Measurements from ENCODE around the gene RPP21. TPM values are rescaled to one million over a fixed set of nuclear protein-coding genes. Genes with fewer than 3 reads are reported as not detected.
A peak's percentile ranks its signal among the peaks of the same experiment; 100 is the strongest.

Gene RPP21
- total RNA-seq, 1 donor from 2014 or later, result 24.6 TPM

DNA sequence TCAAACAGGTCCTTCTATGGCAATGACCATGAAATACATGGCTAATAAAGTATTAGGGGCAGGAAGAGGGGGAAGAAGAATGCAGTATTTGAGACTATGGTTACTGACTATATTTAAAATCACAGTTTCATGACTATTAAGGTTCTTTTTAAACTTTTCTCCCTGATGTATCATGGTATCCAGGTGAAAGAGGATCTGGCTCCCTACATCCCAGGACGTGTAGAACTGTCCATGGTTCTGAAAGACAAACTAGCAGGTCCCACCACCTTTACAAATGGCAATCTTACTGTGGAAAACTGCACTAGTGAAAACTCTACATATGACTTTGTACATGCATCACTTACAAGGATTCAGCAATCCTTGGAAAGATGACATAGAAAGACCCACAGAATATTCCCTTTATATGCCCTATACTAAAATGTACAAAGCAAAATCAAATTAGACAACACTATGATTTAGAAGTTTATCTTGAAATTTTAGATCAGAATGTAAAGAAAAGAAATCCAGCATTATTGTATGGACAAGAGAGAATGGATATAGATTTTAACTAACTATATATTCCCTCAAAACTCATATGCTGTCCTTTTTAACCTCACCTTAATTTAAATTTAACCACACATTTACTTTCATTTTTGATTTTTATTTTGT is 33.5 kb downstream of the RPP21 start:
- DNase-seq (ENCODE audit: low read depth), result peak; percentile 45

DNA sequence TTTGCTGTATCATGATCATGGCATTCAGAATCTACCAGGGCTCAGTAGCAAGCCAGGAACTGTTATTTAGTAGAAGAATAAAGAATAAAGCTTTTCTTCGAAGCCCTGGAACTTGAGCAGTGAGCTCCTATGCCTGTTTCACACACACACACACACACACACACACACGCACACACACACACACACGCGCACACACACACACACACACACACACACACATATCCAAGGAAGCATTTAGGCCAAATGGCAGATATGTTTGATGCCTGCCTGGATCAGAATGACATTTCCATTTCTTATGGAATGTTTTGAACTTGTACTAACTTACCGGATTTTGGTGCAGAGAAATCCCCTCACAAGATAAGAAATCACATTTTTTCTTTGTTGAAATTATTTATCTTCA is 35.5 kb downstream of the RPP21 start:
- no peak for DNase-seq (ENCODE audit: low read depth)

DNA sequence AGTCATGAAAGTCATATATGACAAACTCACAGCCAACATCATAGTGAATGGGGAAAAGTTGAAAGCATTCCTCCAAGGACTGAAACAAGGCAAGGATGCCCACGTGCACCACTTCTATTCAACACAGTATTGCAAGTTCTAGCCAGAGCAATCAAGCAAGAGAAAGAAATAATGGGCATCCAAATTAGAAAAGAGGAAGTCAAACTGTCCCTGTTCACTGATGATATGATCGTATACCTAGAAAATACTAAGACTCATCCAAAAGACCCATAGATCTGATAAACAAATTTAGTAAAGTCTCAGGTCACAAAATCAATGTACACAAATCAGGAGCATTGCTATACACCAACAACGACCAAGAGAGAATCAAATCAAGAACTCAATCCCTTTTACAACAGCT is 41.2 kb downstream of the RPP21 start:
- no peak for DNase-seq (ENCODE audit: low read depth)

GRCh38 chr6:30391240-30391639 is 46.3 kb downstream of the RPP21 start:
- DNase-seq (ENCODE audit: low read depth), result no peak

DNA sequence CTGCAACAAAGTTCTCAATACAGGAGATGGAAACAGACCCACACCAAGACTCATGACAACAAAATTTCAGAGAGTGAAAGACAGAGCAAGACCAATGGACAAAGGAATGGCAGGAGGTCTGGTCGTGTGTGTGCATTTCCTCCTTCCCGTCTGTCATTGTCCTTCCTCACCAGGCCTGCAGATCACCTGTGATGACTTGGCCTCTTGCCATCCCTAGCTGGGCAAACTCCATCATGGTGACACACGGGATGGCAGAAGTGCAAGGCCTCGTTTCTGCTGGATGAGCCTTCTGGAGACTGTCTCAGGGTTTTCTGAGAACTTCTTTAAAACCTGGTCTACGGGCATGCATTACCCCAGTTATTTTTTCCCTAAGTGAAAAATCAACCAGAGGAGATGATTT is 49.2 kb downstream of the RPP21 start:
- DNase-seq (ENCODE audit: low read depth), result no peak

Other genes starting within 250 kb of the RPP21 start
- gene TRIM31, start 232.1 kb upstream of the RPP21 start, total RNA-seq, result not detected in 2 replicates
- not detected in 2 replicates for gene TRIM40, start 209.0 kb upstream of the RPP21 start, total RNA-seq
- gene TRIM10, start 183.9 kb upstream of the RPP21 start, total RNA-seq, result not detected in 2 replicates
- gene TRIM15, start 181.6 kb upstream of the RPP21 start, total RNA-seq, result not detected in 2 replicates
- gene TRIM26, start 131.8 kb upstream of the RPP21 start, total RNA-seq, result 13.7 and 22.4 TPM in 2 replicates
- gene TRIM39, start 18.2 kb upstream of the RPP21 start, total RNA-seq, result 11.6 and 12.9 TPM in 2 replicates
- gene HLA-E, start 144.4 kb downstream of the RPP21 start, total RNA-seq, result 87.4 and 91.7 TPM in 2 replicates
- 22.3 and 28.4 TPM in 2 replicates for gene GNL1, start 211.3 kb downstream of the RPP21 start, total RNA-seq
- 6.5 and 6.6 TPM in 2 replicates for gene PRR3, start 212.1 kb downstream of the RPP21 start, total RNA-seq
- 59.6 and 66.3 TPM in 2 replicates for gene ABCF1, start 226.3 kb downstream of the RPP21 start, total RNA-seq

Data from myocyte (in vitro differentiated cells).